Activated CD4-positive, alpha-beta memory T cell treated with anti-CD3 and anti-CD28 coated beads for 36 hours (primary cell): ENCODE measurements around the gene NLGN4Y. TPM values are rescaled to one million over a fixed set of nuclear protein-coding genes. Genes with fewer than 3 reads are reported as not detected.

Experiments
- CTCF ChIA-PET: fragments of 350-600 bp; sonication (Branson Sonifier 250); formaldehyde crosslinking; loops from one replicate; lab custom pipeline; 2021; ENCODE audit warnings: antibody characterized with exemption, inconsistent platforms; lab: Charles Lee
- POLR2A ChIA-PET: fragments of 350-600 bp; sonication (Branson Sonifier 250); formaldehyde crosslinking; loops from one replicate; lab custom pipeline; 2021; ENCODE audit warnings: antibody characterized with exemption; lab: Charles Lee
- DNase-seq: peaks from one replicate; pipeline ENCODE4 v3.0.0-alpha.2; 2020
- H3K27ac Mint-ChIP-seq: one replicate; pipeline ENCODE4 v1.8.0; 2021; ENCODE audit warnings: mixed read lengths
- H3K27me3 Mint-ChIP-seq: one replicate; pipeline ENCODE4 v1.8.0; 2021; ENCODE audit warnings: mixed read lengths
- H3K36me3 Mint-ChIP-seq: one replicate; pipeline ENCODE4 v1.8.0; 2021; ENCODE audit warnings: mixed read lengths
- H3K4me1 Mint-ChIP-seq: one replicate; pipeline ENCODE4 v1.8.0; 2021; ENCODE audit warnings: low read depth, mixed read lengths
- H3K4me3 Mint-ChIP-seq: one replicate; pipeline ENCODE4 v1.8.0; 2021; ENCODE audit warnings: mild to moderate bottlenecking, mixed read lengths
- H3K9me3 Mint-ChIP-seq: one replicate; pipeline ENCODE4 v1.8.0; 2021; ENCODE audit warnings: mixed read lengths
- intact Hi-C: fragments of 100-400 bp; cut with micrococcal nuclease; formaldehyde crosslinking; loops from one replicate; pipeline ENCODE4 v1.15.1; 2023
- total RNA-seq, 2 experiments: library from RNA; stranded (reverse); gene quantifications; one replicate each; pipeline ENCODE4 v1.2.3, GENCODE V29; 2021

The NLGN4Y gene
- total RNA-seq, result 1 to 10 TPM; 3.0 to 3.8 TPM

DNA sequence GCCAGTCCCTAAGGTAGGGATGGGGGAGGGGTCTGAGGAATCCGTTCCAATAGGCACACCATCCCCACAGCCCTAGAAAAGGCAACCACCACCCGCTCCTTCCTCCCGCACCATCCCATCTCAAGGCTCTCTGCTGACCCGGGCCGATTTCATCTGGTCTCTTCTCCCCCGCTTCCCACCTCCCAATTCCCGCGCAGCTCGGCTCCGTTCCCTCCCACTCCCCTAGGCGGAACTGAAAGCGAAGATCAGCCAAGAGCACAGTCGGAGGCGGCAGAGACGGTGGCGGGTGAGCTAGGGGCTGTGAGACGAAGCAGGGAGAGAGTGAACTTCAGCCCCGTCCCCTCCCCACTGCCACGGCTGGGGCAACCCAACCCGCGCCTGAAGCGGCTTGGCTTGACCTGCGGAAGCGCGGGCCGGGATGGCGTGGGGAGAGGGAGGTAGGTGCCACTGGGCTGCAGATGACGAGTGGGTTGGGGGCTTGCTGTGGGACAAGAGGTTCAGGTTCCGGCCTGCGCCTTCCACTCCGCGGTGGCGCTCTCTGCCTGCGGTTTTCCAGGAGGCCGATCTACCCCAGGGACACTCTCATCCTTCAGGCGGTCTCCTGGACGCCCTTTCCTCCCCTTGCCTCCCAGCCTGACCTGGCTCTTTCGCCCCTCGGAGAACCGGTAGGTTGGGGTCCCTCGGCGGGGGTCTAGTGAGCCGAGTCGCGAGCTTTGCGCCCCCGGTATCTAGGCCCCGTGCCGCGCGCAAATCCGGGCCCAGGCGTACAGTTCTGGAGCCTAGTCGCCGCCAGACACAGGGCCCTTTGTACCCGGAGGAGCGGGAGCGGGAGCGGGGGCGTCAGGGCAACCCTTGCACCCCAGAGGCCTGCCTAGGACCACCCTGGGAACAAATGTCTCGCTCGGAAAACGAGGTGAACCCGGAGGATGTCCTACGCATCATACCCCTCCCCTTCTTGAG lies at the start of gene NLGN4Y:
TSS of gene NLGN4Y (plus strand) at position 258 of the 960 bp plus-strand sequence. CDS start 97,591 bp downstream, outside the sequence.
- Mint-ChIP-seq H3K27ac (peak within 1 kb of the TSS; percentile 85), H3K9me3 (no peaks in the 10 kb centered on the region), H3K36me3 (no peaks in the 10 kb centered on the region), H3K4me3 (peak within 1 kb of the TSS; percentile 83), H3K4me1 (peaks cover 14% of the 10 kb centered on the region), H3K27me3 (peaks cover 6% of the 10 kb centered on the region)
- intact Hi-C loops, result loop anchor here (10.0 kb wide), 1 partner anchor 180 kb away; no protein-coding TSS in a partner anchor
- CTCF ChIA-PET, result no interaction called here
- POLR2A ChIA-PET, result no interaction called here
- peak; percentile 39 for DNase-seq

- H3K4me3 Mint-ChIP-seq, result no peak overlapping the region
- CTCF ChIA-PET, result no interaction called here
These were observed 38.4 kb upstream of the NLGN4Y start for GRCh38 chrY:14485935-14486334.

DNA sequence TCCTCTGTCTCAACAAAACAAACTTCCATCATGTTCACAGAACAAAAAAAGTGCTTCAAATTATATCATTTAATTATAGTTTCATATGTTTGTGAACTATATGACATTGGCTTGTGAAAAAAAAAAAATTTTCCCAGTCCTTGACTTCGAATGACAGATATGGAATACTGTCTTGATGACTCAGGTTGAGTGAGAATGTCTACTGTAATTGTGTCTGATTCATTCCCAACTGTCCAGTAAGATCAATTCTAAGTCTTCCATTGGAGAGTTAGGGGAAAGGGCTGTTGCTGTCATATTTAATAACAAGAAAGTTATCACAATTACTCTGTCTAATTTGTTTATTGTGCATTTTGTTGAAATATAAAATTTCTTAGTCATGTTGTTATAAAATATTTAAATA lies 34.1 kb upstream of the NLGN4Y start:
- no peak overlapping the region for H3K4me3 Mint-ChIP-seq
- H3K9me3 Mint-ChIP-seq, result no peaks in the 10 kb centered on the region
- no peaks in the 10 kb centered on the region for H3K4me1 Mint-ChIP-seq
- CTCF ChIA-PET, result no interaction called here
- no peak overlapping the region for H3K27ac Mint-ChIP-seq
- intact Hi-C loops, result no loop called here
- POLR2A ChIA-PET, result no interaction called here
- H3K27me3 Mint-ChIP-seq, result no peaks in the 10 kb centered on the region
- H3K36me3 Mint-ChIP-seq, result no peaks in the 10 kb centered on the region
- DNase-seq, result no peak

More at GRCh38 chrY:14485935-14486334, 38.4 kb upstream of the NLGN4Y start:
- POLR2A ChIA-PET, result no interaction called here
- Mint-ChIP-seq H3K27ac (no peak overlapping the region), H3K36me3 (no peaks in the 10 kb centered on the region), H3K27me3 (no peaks in the 10 kb centered on the region), H3K9me3 (no peaks in the 10 kb centered on the region), H3K4me1 (no peaks in the 10 kb centered on the region)
- no peak for DNase-seq
- intact Hi-C loops, result no loop called here

DNA sequence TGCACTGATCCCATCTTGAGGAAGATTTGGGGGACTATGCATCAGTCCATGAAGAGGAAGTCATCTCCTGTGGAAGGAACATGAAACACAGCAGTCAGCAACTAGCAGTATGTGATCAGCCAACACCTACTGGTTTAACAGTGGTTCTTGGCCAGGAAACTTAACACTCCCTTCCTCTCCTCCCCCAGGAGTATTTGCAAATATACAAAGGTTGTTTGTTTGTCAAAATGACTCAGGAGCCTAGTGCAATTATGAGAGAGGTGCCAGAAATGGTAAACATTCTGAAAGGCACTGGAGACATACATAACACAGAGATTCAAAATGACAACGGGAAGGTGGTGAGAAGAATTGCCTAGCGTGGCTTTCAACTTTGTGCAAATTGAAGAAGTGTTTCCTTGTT lies 26.3 kb upstream of the NLGN4Y start:
- Mint-ChIP-seq H3K4me3 (no peak overlapping the region), H3K36me3 (no peaks in the 10 kb centered on the region)
- CTCF ChIA-PET, result no interaction called here

GRCh38 chrY:14504592-14504991 lies 19.7 kb upstream of the NLGN4Y start:
- no peak overlapping the region for H3K4me3 Mint-ChIP-seq
- no peaks in the 10 kb centered on the region for H3K4me1 Mint-ChIP-seq
- H3K9me3 Mint-ChIP-seq, result no peaks in the 10 kb centered on the region
- H3K27ac Mint-ChIP-seq, result no peak overlapping the region
- H3K36me3 Mint-ChIP-seq, result no peaks in the 10 kb centered on the region
- ChIA-PET CTCF (no interaction called here), POLR2A (no interaction called here)
- no peaks in the 10 kb centered on the region for H3K27me3 Mint-ChIP-seq
- intact Hi-C loops, result no loop called here
- DNase-seq, result no peak

More for the DNA sequence above, 26.3 kb upstream of the NLGN4Y start:
- no peaks in the 10 kb centered on the region for H3K4me1 Mint-ChIP-seq
- DNase-seq, result no peak
- POLR2A ChIA-PET, result no interaction called here
- no peaks in the 10 kb centered on the region for H3K27me3 Mint-ChIP-seq
- no peak overlapping the region for H3K27ac Mint-ChIP-seq
- intact Hi-C loops, result no loop called here
- H3K9me3 Mint-ChIP-seq, result no peaks in the 10 kb centered on the region

DNA sequence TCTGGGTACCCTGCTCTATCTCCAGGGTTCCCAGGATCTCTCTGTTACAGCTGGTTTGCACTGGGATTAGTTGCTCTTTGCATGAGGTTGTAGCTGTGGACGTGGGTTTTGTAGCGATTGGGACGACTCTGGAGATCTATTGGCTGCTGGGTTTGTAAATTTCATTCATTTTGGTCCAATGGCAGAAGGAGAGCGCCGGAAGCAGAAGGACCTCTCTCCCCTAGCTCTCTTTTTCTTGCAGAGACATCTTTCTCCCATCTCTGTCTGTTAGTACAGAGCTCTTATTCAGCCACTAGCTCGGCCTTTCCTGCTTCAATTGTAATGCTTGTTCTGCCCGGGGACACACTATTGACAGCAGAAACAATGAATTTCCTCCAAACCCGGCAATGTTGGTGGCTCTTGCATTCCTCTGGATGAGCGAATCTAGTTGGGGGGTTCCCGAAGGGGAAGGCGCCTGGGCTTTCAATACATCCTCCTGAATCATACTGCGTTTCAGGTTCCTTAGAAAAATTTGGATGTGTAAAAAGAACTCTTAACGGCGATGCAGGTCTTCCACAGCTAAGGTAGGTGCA lies 1.9 kb upstream of the NLGN4Y start:
- Mint-ChIP-seq H3K27ac (no peak overlapping the region), H3K4me1 (peaks cover 15% of the 10 kb centered on the region), H3K27me3 (peaks cover 6% of the 10 kb centered on the region), H3K36me3 (no peaks in the 10 kb centered on the region), H3K4me3 (no peak overlapping the region), H3K9me3 (no peaks in the 10 kb centered on the region)
- ChIA-PET CTCF (no interaction called here), POLR2A (interaction anchor here (1.2 kb wide), 1 partner anchor 22 kb away, joined by 5 read pairs; no protein-coding TSS in a partner anchor)
- no peak for DNase-seq
- intact Hi-C loops, result loop anchor here (10.0 kb wide), 1 partner anchor 178 kb away; no protein-coding TSS in a partner anchor

- Mint-ChIP-seq H3K9me3 (no peaks in the 10 kb centered on the region), H3K4me3 (peak overlapping the region; percentile 83), H3K36me3 (no peaks in the 10 kb centered on the region), H3K27ac (no peak overlapping the region), H3K27me3 (peaks cover 6% of the 10 kb centered on the region), H3K4me1 (peaks cover 14% of the 10 kb centered on the region)
- POLR2A ChIA-PET, result no interaction called here
- CTCF ChIA-PET, result no interaction called here
- peak; percentile 25 for DNase-seq
- intact Hi-C loops, result loop anchor here (10.0 kb wide), 1 partner anchor 179 kb away; no protein-coding TSS in a partner anchor
These were observed 648 bp upstream of the NLGN4Y start for GRCh38 chrY:14523491-14524271.

DNA sequence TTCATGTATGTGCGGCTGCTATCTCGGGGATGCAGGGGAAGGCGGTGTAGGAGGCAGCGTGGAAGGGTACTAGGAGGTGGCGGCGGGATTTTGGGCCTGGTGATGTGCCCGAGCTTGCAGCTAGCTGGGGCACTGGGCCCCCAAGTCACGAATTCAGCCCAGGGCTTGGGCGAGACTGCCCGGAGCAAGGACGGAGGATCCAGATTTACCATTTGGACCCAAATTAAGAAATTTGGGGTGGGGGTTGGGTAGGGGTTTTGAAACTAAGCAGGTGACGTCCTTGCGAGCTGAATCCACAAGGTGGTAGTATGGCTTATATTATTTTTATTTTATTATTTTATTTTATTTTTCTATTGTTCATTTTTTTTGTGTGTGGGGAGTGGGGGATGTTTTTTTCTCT lies 986 bp downstream of the NLGN4Y start:
- CTCF ChIA-PET, result no interaction called here

DNA sequence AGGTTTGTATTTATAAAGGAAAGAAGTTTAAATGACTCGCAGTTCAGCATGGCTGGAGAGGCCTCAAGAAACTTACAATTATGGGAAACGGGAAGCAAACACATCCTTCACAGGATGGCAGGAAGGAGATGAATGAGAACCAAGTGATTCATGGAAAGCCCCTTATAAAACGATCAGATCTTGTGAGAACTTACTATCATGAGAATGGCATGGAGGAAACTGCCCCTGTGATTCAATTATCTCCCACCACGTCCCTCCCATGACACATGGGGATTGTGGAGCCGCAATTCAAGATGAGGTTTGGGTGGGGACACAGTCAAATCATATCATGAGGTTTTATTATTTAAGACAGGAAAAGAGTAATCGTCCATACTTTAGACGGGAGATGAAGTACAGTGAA lies 4.0 kb downstream of the NLGN4Y start:
- CTCF ChIA-PET, result no interaction called here
- Mint-ChIP-seq H3K27ac (no peak overlapping the region), H3K4me1 (peaks cover 12% of the 10 kb centered on the region), H3K36me3 (no peaks in the 10 kb centered on the region), H3K27me3 (peaks cover 3% of the 10 kb centered on the region), H3K9me3 (no peaks in the 10 kb centered on the region), H3K4me3 (no peak overlapping the region)
- intact Hi-C loops, result loop anchor here (10.0 kb wide), 1 partner anchor 184 kb away; no protein-coding TSS in a partner anchor
- DNase-seq, result no peak
- POLR2A ChIA-PET, result no interaction called here

More for the DNA sequence above, 986 bp downstream of the NLGN4Y start:
- POLR2A ChIA-PET, result no interaction called here
- peak overlapping the region; percentile 85 for H3K27ac Mint-ChIP-seq
- DNase-seq, result peak; percentile 17
- H3K4me3 Mint-ChIP-seq, result peak overlapping the region; percentile 83
- no peaks in the 10 kb centered on the region for H3K9me3 Mint-ChIP-seq
- intact Hi-C loops, result loop anchor here (10.0 kb wide), 1 partner anchor 181 kb away; no protein-coding TSS in a partner anchor
- H3K27me3 Mint-ChIP-seq, result peaks cover 6% of the 10 kb centered on the region
- H3K4me1 Mint-ChIP-seq, result peaks cover 14% of the 10 kb centered on the region
- no peaks in the 10 kb centered on the region for H3K36me3 Mint-ChIP-seq

GRCh38 chrY:14536703-14537102 lies 12.4 kb downstream of the NLGN4Y start:
- no peaks in the 10 kb centered on the region for H3K36me3 Mint-ChIP-seq
- CTCF ChIA-PET, result no interaction called here
- peaks cover 3% of the 10 kb centered on the region for H3K9me3 Mint-ChIP-seq
- intact Hi-C loops, result no loop called here
- no peaks in the 10 kb centered on the region for H3K27me3 Mint-ChIP-seq
- no peak for DNase-seq
- no peaks in the 10 kb centered on the region for H3K4me1 Mint-ChIP-seq
- POLR2A ChIA-PET, result no interaction called here
- H3K27ac Mint-ChIP-seq, result no peak overlapping the region
- no peak overlapping the region for H3K4me3 Mint-ChIP-seq

- Mint-ChIP-seq H3K27me3 (no peaks in the 10 kb centered on the region), H3K4me3 (no peak overlapping the region), H3K36me3 (peaks cover 3% of the 10 kb centered on the region), H3K9me3 (peaks cover 14% of the 10 kb centered on the region), H3K27ac (no peak overlapping the region), H3K4me1 (no peaks in the 10 kb centered on the region)
- DNase-seq, result no peak
- CTCF ChIA-PET, result interaction anchor here (0.6 kb wide), 1 partner anchor 622 kb away, joined by 3 read pairs; no protein-coding TSS in a partner anchor
- intact Hi-C loops, result no loop called here
- POLR2A ChIA-PET, result no interaction called here
These were observed 19.2 kb downstream of the NLGN4Y start for GRCh38 chrY:14543506-14543905.

- Mint-ChIP-seq H3K9me3 (no peaks in the 10 kb centered on the region), H3K4me3 (no peak overlapping the region), H3K27me3 (no peaks in the 10 kb centered on the region), H3K36me3 (no peaks in the 10 kb centered on the region), H3K27ac (no peak overlapping the region), H3K4me1 (peaks cover 5% of the 10 kb centered on the region)
- ChIA-PET POLR2A (no interaction called here), CTCF (no interaction called here)
- DNase-seq, result no peak
- intact Hi-C loops, result no loop called here
These were observed 57.0 kb downstream of the NLGN4Y start for GRCh38 chrY:14581294-14581693.
